CD4-positive, alpha-beta T cell (primary cell): ENCODE measurements around the gene CFAP43. TPM values are rescaled to one million over a fixed set of nuclear protein-coding genes. Genes with fewer than 3 reads are reported as not detected.
A peak's percentile ranks its signal among the peaks of the same experiment; 100 is the strongest.

ENCODE experiments used
- ATAC-seq: fragments of 200-7000 bp; cut with Tn5 transposase; one replicate; pipeline ENCODE4 v1.10.0; 2022; ENCODE audit warnings: mild to moderate bottlenecking; ENCODE audit not compliant: poor library complexity
- CTCF ChIA-PET: fragments of 350-600 bp; sonication (Branson Sonifier 250); formaldehyde crosslinking; loops from one replicate; lab custom pipeline; 2021; ENCODE audit warnings: antibody characterized with exemption, inconsistent platforms; lab: Charles Lee
- POLR2A ChIA-PET: fragments of 350-600 bp; sonication (Branson Sonifier 250); formaldehyde crosslinking; loops from one replicate; lab custom pipeline; 2021; ENCODE audit warnings: antibody characterized with exemption, inconsistent platforms; lab: Charles Lee
- DNase-seq, 14 experiments: peaks; one replicate each; pipeline ENCODE4 v3.0.0-alpha.2; 2013 to 2020; ENCODE audit warnings: mixed read lengths in 2 of 14
- H3K27ac ChIP-seq, 2 donors: one replicate each; pipeline versions ENCODE4 v1.5.1 to v1.7.0; 2013; ENCODE audit warnings: low read length in 2 of 2, low read depth in 1 of 2, mild to moderate bottlenecking in 1 of 2
- H3K27me3 ChIP-seq, 2 experiments: 1 replicate in 1 of 2; 2 replicates in 1 of 2; pipeline versions ENCODE4 v1.6.1 to v1.7.0; 2013; ENCODE audit warnings: low read length in 2 of 2, control low read depth in 1 of 2, mild to moderate bottlenecking in 1 of 2, moderate library complexity in 1 of 2; ENCODE audit not compliant: insufficient read depth in 2 of 2, control insufficient read depth in 1 of 2
- H3K36me3 ChIP-seq: one replicate; pipeline ENCODE4 v1.6.1; 2013; ENCODE audit warnings: low read length, control low read depth; ENCODE audit not compliant: insufficient read depth
- H3K4me1 ChIP-seq: one replicate; pipeline ENCODE4 v1.6.1; 2013; ENCODE audit warnings: low read length, control low read depth; ENCODE audit not compliant: insufficient read depth
- H3K4me3 ChIP-seq: one replicate; pipeline ENCODE4 v1.5.1; 2013; ENCODE audit warnings: mild to moderate bottlenecking, low read length, moderate library complexity
- H3K9me3 ChIP-seq, 2 experiments: 1 replicate in 1 of 2; 2 replicates in 1 of 2; pipeline versions ENCODE4 v1.6.1 to v1.7.0; 2013; ENCODE audit warnings: low read length in 2 of 2, mild to moderate bottlenecking in 2 of 2, control low read depth in 1 of 2, moderate library complexity in 1 of 2; ENCODE audit not compliant: control insufficient read depth in 1 of 2, insufficient read depth in 1 of 2
- H3K27ac Mint-ChIP-seq: one replicate; pipeline ENCODE4 v1.8.0; 2020; ENCODE audit warnings: mixed read lengths
- H3K27me3 Mint-ChIP-seq: one replicate; pipeline ENCODE4 v1.8.0; 2021; ENCODE audit warnings: mixed read lengths
- H3K36me3 Mint-ChIP-seq: one replicate; pipeline ENCODE4 v1.8.0; 2021; ENCODE audit warnings: low read depth, mixed read lengths
- H3K4me1 Mint-ChIP-seq: one replicate; pipeline ENCODE4 v1.8.0; 2021; ENCODE audit warnings: low read depth, mixed read lengths
- H3K4me3 Mint-ChIP-seq: one replicate; pipeline ENCODE4 v1.8.0; 2020; ENCODE audit warnings: mild to moderate bottlenecking, mixed read lengths
- H3K9me3 Mint-ChIP-seq: one replicate; pipeline ENCODE4 v1.8.0; 2020; ENCODE audit warnings: mixed read lengths
- intact Hi-C, 2 experiments: fragments of 100-400 bp; cut with DNase I in 1 of 2; cut with micrococcal nuclease in 1 of 2; formaldehyde crosslinking; loops; one replicate each; pipeline versions ENCODE4 v1.15.1 to v1.9.0; 2023 to 2025; cut with DNase I, micrococcal nuclease
- total RNA-seq, 174 experiments: library from RNA in 2 of 174; stranded (reverse) in 2 of 174; gene quantifications; one replicate each; pipeline ENCODE4 v1.2.3 and lab custom pipeline; 2021 to 2026
- TF ChIP-seq, protein P1 (sequence below): fragments of 200-600 bp; IDR thresholded peaks from one replicate; pipeline ENCODE4 v1.8.0; 2022; ENCODE audit warnings: antibody characterized with exemption, mild to moderate bottlenecking

Gene CFAP43
- total RNA-seq, 2 experiments from 2014 or later, result not detected

DNA sequence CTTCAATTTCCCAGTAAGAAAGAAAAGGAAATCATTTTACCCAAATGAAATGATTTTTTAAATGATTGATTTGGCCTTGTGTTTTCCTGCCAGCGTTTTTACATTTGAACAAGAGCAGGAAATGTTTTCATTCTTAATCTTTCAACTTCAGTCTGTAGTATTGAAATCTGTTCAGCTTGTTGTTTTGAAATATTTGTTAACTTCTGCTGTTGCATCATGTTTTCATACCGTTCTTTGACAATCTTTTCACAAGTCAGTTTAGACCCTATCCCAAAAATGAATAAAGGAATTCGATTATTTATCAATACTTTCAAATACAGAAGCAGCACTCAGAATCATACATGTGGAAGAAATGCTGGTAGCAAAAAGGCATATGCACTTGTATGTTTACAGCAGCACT, 102.1 kb downstream of the CFAP43 start:
- ChIA-PET POLR2A (interaction anchor here (1.9 kb wide), 1 partner anchor 8 kb away, joined by 15 read pairs; the partner anchor contains the start of gene SFR1), CTCF (no interaction called here)
- ATAC-seq, result no peak
- H3K27ac ChIP-seq, result no peak overlapping the region
- peaks cover 8% of the 10 kb centered on the region for H3K36me3 ChIP-seq
- DNase-seq, result no peak
- Mint-ChIP-seq H3K36me3 (peaks cover 11% of the 10 kb centered on the region), H3K4me1 (no peaks in the 10 kb centered on the region), H3K27me3 (peaks cover 22% of the 10 kb centered on the region), H3K4me3 (no peak overlapping the region), H3K27ac (no peak overlapping the region), H3K9me3 (no peaks in the 10 kb centered on the region)
- H3K4me3 ChIP-seq, result no peak overlapping the region
- peaks cover 0 to 4% of the 10 kb centered on the region in 2 experiments for H3K27me3 ChIP-seq
- TF ChIP-seq, protein P1, sequence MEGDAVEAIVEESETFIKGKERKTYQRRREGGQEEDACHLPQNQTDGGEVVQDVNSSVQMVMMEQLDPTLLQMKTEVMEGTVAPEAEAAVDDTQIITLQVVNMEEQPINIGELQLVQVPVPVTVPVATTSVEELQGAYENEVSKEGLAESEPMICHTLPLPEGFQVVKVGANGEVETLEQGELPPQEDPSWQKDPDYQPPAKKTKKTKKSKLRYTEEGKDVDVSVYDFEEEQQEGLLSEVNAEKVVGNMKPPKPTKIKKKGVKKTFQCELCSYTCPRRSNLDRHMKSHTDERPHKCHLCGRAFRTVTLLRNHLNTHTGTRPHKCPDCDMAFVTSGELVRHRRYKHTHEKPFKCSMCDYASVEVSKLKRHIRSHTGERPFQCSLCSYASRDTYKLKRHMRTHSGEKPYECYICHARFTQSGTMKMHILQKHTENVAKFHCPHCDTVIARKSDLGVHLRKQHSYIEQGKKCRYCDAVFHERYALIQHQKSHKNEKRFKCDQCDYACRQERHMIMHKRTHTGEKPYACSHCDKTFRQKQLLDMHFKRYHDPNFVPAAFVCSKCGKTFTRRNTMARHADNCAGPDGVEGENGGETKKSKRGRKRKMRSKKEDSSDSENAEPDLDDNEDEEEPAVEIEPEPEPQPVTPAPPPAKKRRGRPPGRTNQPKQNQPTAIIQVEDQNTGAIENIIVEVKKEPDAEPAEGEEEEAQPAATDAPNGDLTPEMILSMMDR, result no peak
- H3K4me1 ChIP-seq, result no peaks in the 10 kb centered on the region
- intact Hi-C loops, result no loop called here
- H3K9me3 ChIP-seq, result no peaks in the 10 kb centered on the region

DNA sequence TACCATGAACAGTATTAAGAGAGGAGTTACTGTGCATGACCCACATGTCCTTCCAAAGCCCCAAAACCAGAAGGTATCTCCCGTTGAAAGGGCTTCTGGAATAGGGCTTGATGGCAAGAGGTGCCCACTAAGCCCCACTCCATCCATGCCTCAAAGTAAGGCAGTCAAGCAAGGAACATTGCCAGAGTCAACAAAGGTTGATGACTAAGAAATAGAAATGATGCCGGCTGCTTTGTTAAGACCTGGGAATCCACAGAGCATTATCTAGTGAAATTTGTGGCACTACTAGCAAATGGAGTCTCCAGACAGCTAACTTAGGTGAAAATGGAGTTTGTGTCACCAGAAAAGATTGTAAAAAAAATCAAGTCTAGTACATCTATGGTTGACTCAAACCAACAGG, 104.0 kb downstream of the CFAP43 start:
- POLR2A ChIA-PET, result no interaction called here
- no peaks in the 10 kb centered on the region for H3K27me3 ChIP-seq
- Mint-ChIP-seq H3K36me3 (peaks cover 17% of the 10 kb centered on the region), H3K27me3 (peaks cover 8% of the 10 kb centered on the region), H3K27ac (no peak overlapping the region), H3K9me3 (no peaks in the 10 kb centered on the region), H3K4me1 (peaks cover 10% of the 10 kb centered on the region), H3K4me3 (no peak overlapping the region)
- intact Hi-C loops, result loop anchor here in 1 of 2 experiments (10.0 kb wide), 1 partner anchor 933 kb away; the partner anchor contains the start of gene NT5C2
- no peaks in the 10 kb centered on the region for H3K9me3 ChIP-seq
- H3K27ac ChIP-seq, result no peak overlapping the region
- TF ChIP-seq, protein P1, result no peak
- ATAC-seq (no peak), DNase-seq (no peak)
- no peaks in the 10 kb centered on the region for H3K4me1 ChIP-seq
- H3K36me3 ChIP-seq, result peaks cover 9% of the 10 kb centered on the region
- CTCF ChIA-PET, result interaction anchor here (1.4 kb wide), 1 partner anchor 100 kb away, joined by 4 read pairs; no protein-coding TSS in a partner anchor
- no peak overlapping the region for H3K4me3 ChIP-seq

GRCh38 chr10:104127411-104127810, 104.8 kb downstream of the CFAP43 start:
- POLR2A ChIA-PET, result no interaction called here
- Histone ChIP-seq H3K27ac (no peak overlapping the region), H3K4me3 (no peak overlapping the region), H3K36me3 (peaks cover 9% of the 10 kb centered on the region), H3K27me3 (no peaks in the 10 kb centered on the region), H3K9me3 (no peaks in the 10 kb centered on the region), H3K4me1 (peaks cover 1% of the 10 kb centered on the region)
- H3K36me3 Mint-ChIP-seq, result peaks cover 19% of the 10 kb centered on the region
- TF ChIP-seq, protein P1, result no peak
- intact Hi-C loops, result loop anchor here in 1 of 2 experiments (10.0 kb wide), 1 partner anchor 933 kb away; the partner anchor contains the start of gene NT5C2
- no peaks in the 10 kb centered on the region for H3K27me3 Mint-ChIP-seq
- CTCF ChIA-PET, result interaction anchor here (1.4 kb wide), 1 partner anchor 99 kb away, joined by 4 read pairs; no protein-coding TSS in a partner anchor
- no peak overlapping the region for H3K27ac Mint-ChIP-seq
- H3K4me3 Mint-ChIP-seq, result no peak overlapping the region
- DNase-seq, result peak in 3 of 14 experiments; percentile 10 to 48 (median 39)
- no peak for ATAC-seq
- H3K9me3 Mint-ChIP-seq, result no peaks in the 10 kb centered on the region
- peaks cover 18% of the 10 kb centered on the region for H3K4me1 Mint-ChIP-seq
